H9 (cell line): ENCODE measurements around the gene PIP5KL1. TPM values are rescaled to one million over a fixed set of nuclear protein-coding genes. Genes with fewer than 3 reads are reported as not detected.

Experiments
- DNase-seq: peaks from one replicate; pipeline ENCODE4 v3.0.0-alpha.2; 2017
- H2AFZ ChIP-seq: one replicate; pipeline ENCODE4 v1.6.1; 2013; ENCODE audit warnings: mild to moderate bottlenecking, low read length, control low read depth, moderate library complexity
- H2AK5ac ChIP-seq: 2 replicates; pipeline ENCODE4 v1.6.1; 2013; ENCODE audit warnings: low read length, control low read depth, mixed read lengths; ENCODE audit not compliant: insufficient read length
- H2BK120ac ChIP-seq: one replicate; pipeline ENCODE4 v1.6.1; 2013; ENCODE audit warnings: low read depth, mild to moderate bottlenecking, low read length, control low read depth, inconsistent platforms; ENCODE audit not compliant: poor library complexity, severe bottlenecking
- H2BK12ac ChIP-seq: 2 replicates; pipeline ENCODE4 v1.6.1; 2013; ENCODE audit warnings: low read length, control low read depth, mixed read lengths, low read depth; ENCODE audit not compliant: insufficient read length
- H2BK15ac ChIP-seq: 2 replicates; pipeline ENCODE4 v1.6.1; 2013; ENCODE audit warnings: low read depth, low read length, control low read depth
- H2BK20ac ChIP-seq: one replicate; pipeline ENCODE4 v1.6.1; 2013; ENCODE audit warnings: low read depth, mild to moderate bottlenecking, low read length, control low read depth, inconsistent platforms; ENCODE audit not compliant: poor library complexity, severe bottlenecking
- H2BK5ac ChIP-seq: 2 replicates; pipeline ENCODE4 v1.6.1; 2013; ENCODE audit warnings: low read length, control low read depth, mixed read lengths; ENCODE audit not compliant: insufficient read length
- H3K14ac ChIP-seq: 2 replicates; pipeline ENCODE4 v1.6.1; 2013; ENCODE audit warnings: low read length, control low read depth; ENCODE audit not compliant: insufficient read depth
- H3K18ac ChIP-seq: 2 replicates; pipeline ENCODE4 v1.6.1; 2013; ENCODE audit warnings: low read depth, mild to moderate bottlenecking, mixed read lengths, low read length, control low read depth; ENCODE audit not compliant: insufficient read length
- H3K23ac ChIP-seq: 2 replicates; pipeline ENCODE4 v1.6.1; 2013; ENCODE audit warnings: low read length, control low read depth, mixed read lengths, low read depth; ENCODE audit not compliant: insufficient read length
- H3K23me2 ChIP-seq: 2 replicates; pipeline ENCODE4 v1.6.1; 2013; ENCODE audit warnings: low read depth, mild to moderate bottlenecking, mixed read lengths, low read length, control low read depth; ENCODE audit not compliant: insufficient read length, poor library complexity, severe bottlenecking
- H3K27ac ChIP-seq: 2 replicates; pipeline ENCODE4 v1.5.1; 2013; ENCODE audit warnings: low read length, control low read depth, mixed read lengths, low read depth; ENCODE audit not compliant: insufficient read length
- H3K27me3 ChIP-seq: 2 replicates; pipeline ENCODE4 v1.6.1; 2013; ENCODE audit warnings: low read length, control low read depth, inconsistent platforms; ENCODE audit not compliant: insufficient read depth
- H3K4ac ChIP-seq: 2 replicates; pipeline ENCODE4 v1.6.1; 2013; ENCODE audit warnings: low read depth, mild to moderate bottlenecking, control low read depth, inconsistent platforms, low read length, moderate library complexity
- H3K4me1 ChIP-seq: 2 replicates; pipeline ENCODE4 v1.6.1; 2013; ENCODE audit warnings: low read length, control low read depth, inconsistent platforms; ENCODE audit not compliant: insufficient read depth
- H3K4me2 ChIP-seq: 2 replicates; pipeline ENCODE4 v1.6.1; 2013; ENCODE audit warnings: low read length, control low read depth, mixed read lengths; ENCODE audit not compliant: insufficient read length, insufficient read depth
- H3K56ac ChIP-seq: 2 replicates; pipeline ENCODE4 v1.6.1; 2013; ENCODE audit warnings: low read depth, mild to moderate bottlenecking, mixed read lengths, low read length, control low read depth; ENCODE audit not compliant: insufficient read length
- H3K79me1 ChIP-seq: 2 replicates; pipeline ENCODE4 v1.6.1; 2013; ENCODE audit warnings: low read depth, mild to moderate bottlenecking, moderate library complexity, low read length, control low read depth, inconsistent platforms; ENCODE audit not compliant: insufficient read depth, poor library complexity, severe bottlenecking
- H3K79me2 ChIP-seq: 2 replicates; pipeline ENCODE4 v1.6.1; 2013; ENCODE audit warnings: low read length, control low read depth, inconsistent platforms; ENCODE audit not compliant: insufficient read depth
- H3K9ac ChIP-seq: 2 replicates; pipeline ENCODE4 v1.6.1; 2013; ENCODE audit warnings: low read length, control low read depth, mixed read lengths; ENCODE audit not compliant: insufficient read length; ENCODE audit errors: extremely low read depth
- H3K9me3 ChIP-seq: one replicate; pipeline ENCODE4 v1.6.1; 2013; ENCODE audit warnings: low read depth, low read length, inconsistent platforms; ENCODE audit not compliant: control insufficient read depth
- H3T11ph ChIP-seq: one replicate; pipeline ENCODE4 v1.6.1; 2013; ENCODE audit warnings: mild to moderate bottlenecking, low read length, control low read depth, inconsistent platforms
- H4K20me1 ChIP-seq: one replicate; pipeline ENCODE4 v1.6.1; 2013; ENCODE audit not compliant: control insufficient read depth, insufficient read length, insufficient read depth
- H4K5ac ChIP-seq: 2 replicates; pipeline ENCODE4 v1.6.1; 2013; ENCODE audit warnings: low read depth, mild to moderate bottlenecking, mixed read lengths, low read length, control low read depth; ENCODE audit not compliant: insufficient read length
- H4K8ac ChIP-seq: replicated peaks from 2 replicates; pipeline ENCODE4 v1.6.1; 2013; ENCODE audit warnings: low read length, control low read depth, mixed read lengths, low read depth; ENCODE audit not compliant: insufficient read length
- H4K91ac ChIP-seq: 2 replicates; pipeline ENCODE4 v1.6.1; 2013; ENCODE audit warnings: low read depth, mild to moderate bottlenecking, moderate library complexity, mixed read lengths, low read length, control low read depth; ENCODE audit not compliant: insufficient read length
- H3K27ac Mint-ChIP-seq, 3 experiments: 2 replicates in 2 of 3; 3 replicates in 1 of 3; pipeline ENCODE4 v1.8.0; 2020 to 2021; ENCODE audit warnings: mixed read lengths in 3 of 3, mild to moderate bottlenecking in 1 of 3, moderate library complexity in 1 of 3
- H3K27me3 Mint-ChIP-seq: 2 replicates; pipeline ENCODE4 v1.8.0; 2021; ENCODE audit warnings: low read depth, mild to moderate bottlenecking, moderate library complexity, mixed read lengths
- H3K36me3 Mint-ChIP-seq, 3 experiments: 2 replicates in 2 of 3; 3 replicates in 1 of 3; pipeline ENCODE4 v1.8.0; 2020 to 2021; ENCODE audit warnings: low read depth in 3 of 3, mixed read lengths in 3 of 3; ENCODE audit not compliant: insufficient read depth in 1 of 3
- H3K4me1 Mint-ChIP-seq, 2 experiments: 2 replicates each; pipeline ENCODE4 v1.8.0; 2020; ENCODE audit warnings: mixed read lengths in 2 of 2
- H3K4me3 Mint-ChIP-seq, 2 experiments: 2 replicates in 1 of 2; 3 replicates in 1 of 2; pipeline ENCODE4 v1.8.0; 2020 to 2021; ENCODE audit warnings: mild to moderate bottlenecking in 2 of 2, mixed read lengths in 2 of 2, moderate library complexity in 1 of 2
- H3K9me3 Mint-ChIP-seq, 2 experiments: 2 replicates in 1 of 2; 3 replicates in 1 of 2; pipeline ENCODE4 v1.8.0; 2020; ENCODE audit warnings: mild to moderate bottlenecking in 2 of 2, mixed read lengths in 2 of 2, moderate library complexity in 1 of 2
- WGBS: extraction: QIAGEN DNeasy Blood & Tissue Kit; methylation state at CpG from one replicate; pipeline ENCODE4 v1.1.7; 2013; ENCODE audit warnings: missing lambda C conversion rate, low lambda C conversion rate, mixed read lengths; ENCODE audit not compliant: insufficient read length; ENCODE audit errors: extremely low coverage; 5-methylcytosine and 5-hydroxymethylcytosine counted together
- total RNA-seq: library from RNA; stranded (reverse); gene quantifications from 2 replicates; pipeline ENCODE4 v1.2.1, GENCODE V29; 2021
- TF ChIP-seq, protein P1 (sequence below): fragments of 200-600 bp; sonication (generic); conservative IDR thresholded peaks from 3 replicates; pipeline ENCODE4 v1.8.0; 2021; ENCODE audit warnings: antibody characterized with exemption, mild to moderate bottlenecking

PIP5KL1 gene
- total RNA-seq, 1 experiment from 2014 or later: 11.6 TPM

- DNase-seq: no peak
- Histone ChIP-seq H3K4ac (no peak overlapping the region), H3K27ac (no peak overlapping the region), H3K14ac (no peak overlapping the region; the same call in 1 of the 2 replicates), H3K79me2 (peaks cover 23% of the 10 kb centered on the region; the same call in 1 of the 2 replicates), H2BK15ac (no peak overlapping the region), H2BK20ac (no peak overlapping the region), H3T11ph (no peak overlapping the region), H3K9ac (no peak overlapping the region), H4K8ac (no peak overlapping the region), H4K5ac (no peak overlapping the region), H2BK5ac (no peak overlapping the region), H4K91ac (no peak overlapping the region), H3K23me2 (no peaks in the 10 kb centered on the region), H3K79me1 (peaks cover 5% of the 10 kb centered on the region), H3K23ac (no peak overlapping the region), H3K4me1 (peaks cover 5% of the 10 kb centered on the region; the same call in 1 of the 2 replicates), H3K56ac (no peak overlapping the region), H3K9me3 (no peaks in the 10 kb centered on the region), H2AK5ac (no peak overlapping the region), H3K27me3 (no peaks in the 10 kb centered on the region), H2BK120ac (no peak overlapping the region), H3K4me2 (no peak overlapping the region), H3K18ac (no peak overlapping the region), H4K20me1 (peaks cover 2% of the 10 kb centered on the region), H2BK12ac (no peak overlapping the region), H2AFZ (no peak overlapping the region)
- no peaks in the 10 kb centered on the region; a peak in 1 of 5 replicates for H3K9me3 Mint-ChIP-seq
- no CpG with 5 or more reads among the region's 9 CpGs for WGBS
- TF ChIP-seq, protein P1, sequence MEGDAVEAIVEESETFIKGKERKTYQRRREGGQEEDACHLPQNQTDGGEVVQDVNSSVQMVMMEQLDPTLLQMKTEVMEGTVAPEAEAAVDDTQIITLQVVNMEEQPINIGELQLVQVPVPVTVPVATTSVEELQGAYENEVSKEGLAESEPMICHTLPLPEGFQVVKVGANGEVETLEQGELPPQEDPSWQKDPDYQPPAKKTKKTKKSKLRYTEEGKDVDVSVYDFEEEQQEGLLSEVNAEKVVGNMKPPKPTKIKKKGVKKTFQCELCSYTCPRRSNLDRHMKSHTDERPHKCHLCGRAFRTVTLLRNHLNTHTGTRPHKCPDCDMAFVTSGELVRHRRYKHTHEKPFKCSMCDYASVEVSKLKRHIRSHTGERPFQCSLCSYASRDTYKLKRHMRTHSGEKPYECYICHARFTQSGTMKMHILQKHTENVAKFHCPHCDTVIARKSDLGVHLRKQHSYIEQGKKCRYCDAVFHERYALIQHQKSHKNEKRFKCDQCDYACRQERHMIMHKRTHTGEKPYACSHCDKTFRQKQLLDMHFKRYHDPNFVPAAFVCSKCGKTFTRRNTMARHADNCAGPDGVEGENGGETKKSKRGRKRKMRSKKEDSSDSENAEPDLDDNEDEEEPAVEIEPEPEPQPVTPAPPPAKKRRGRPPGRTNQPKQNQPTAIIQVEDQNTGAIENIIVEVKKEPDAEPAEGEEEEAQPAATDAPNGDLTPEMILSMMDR: no peak
- H3K36me3 Mint-ChIP-seq: peaks cover 0 to 7% (median 0%) of the 10 kb centered on the region in 3 experiments; a peak in 2 of 7 replicates
- H3K27ac Mint-ChIP-seq: peak overlapping the region in 2 of 3 experiments; percentile 34 to 82; a peak in 2 of 7 replicates
- no peak overlapping the region for H3K4me3 Mint-ChIP-seq
- peaks cover 66 to 85% of the 10 kb centered on the region in 2 experiments for H3K4me1 Mint-ChIP-seq
- H3K27me3 Mint-ChIP-seq: no peaks in the 10 kb centered on the region
Measured at GRCh38 chr9:127967151-127967809, 36.7 kb upstream of the PIP5KL1 start.
